ENCODE measurements around the gene MDFI.
A peak's percentile ranks its signal among the peaks of the same experiment; 100 is the strongest.

Gene MDFI

GRCh38 chr6:41699063-41699462 is 60.8 kb downstream of the MDFI start:
- Histone ChIP-seq H3K36me3 (peaks cover 38% of the 10 kb centered on the region), H3K4me3 (0 out of 2 replicates have a peak overlapping the region, but pooled peaks have one; percentile 3), H3K27ac (peak overlapping the region; percentile 77), H3K27me3 (no peaks in the 10 kb centered on the region), H3K9me3 (no peaks in the 10 kb centered on the region), H3K4me1 (peaks cover 91% of the 10 kb centered on the region), H3K9ac (peak overlapping the region; percentile 60; the same call in 1 of the 2 replicates), H3K4me2 (peak overlapping the region; percentile 100), H4K20me1 (peaks cover 28% of the 10 kb centered on the region)
- no peak for TF ChIP-seq Cebpa-rat (IDR thresholded peaks at IDR 0.05)

GRCh38 chr6:41700463-41701347 is 62.4 kb downstream of the MDFI start:
- Histone ChIP-seq H3K4me3 (peak overlapping the region; percentile 49), H3K4me2 (peak overlapping the region; percentile 100), H3K36me3 (peaks cover 38% of the 10 kb centered on the region), H3K9me3 (no peaks in the 10 kb centered on the region), H3K4me1 (peaks cover 91% of the 10 kb centered on the region), H3K27me3 (no peaks in the 10 kb centered on the region), H4K20me1 (peaks cover 12% of the 10 kb centered on the region; the same call in 1 of the 2 replicates), H3K9ac (peak overlapping the region; percentile 77), H3K27ac (peak overlapping the region; percentile 97)
- TF ChIP-seq Cebpa-rat (IDR thresholded peaks at IDR 0.05), result no peak

GRCh38 chr6:41702089-41702745 is 63.9 kb downstream of the MDFI start:
- H3K9me3 ChIP-seq, result no peaks in the 10 kb centered on the region
- H3K4me2 ChIP-seq, result peak overlapping the region; percentile 100
- peak overlapping the region; percentile 97 for H3K27ac ChIP-seq
- no peak for TF ChIP-seq Cebpa-rat (IDR thresholded peaks at IDR 0.05)
- H4K20me1 ChIP-seq, result peaks cover 7% of the 10 kb centered on the region; the same call in 1 of the 2 replicates
- peak overlapping the region; percentile 94; the same call in 1 of the 2 replicates for H3K9ac ChIP-seq
- peaks cover 95% of the 10 kb centered on the region for H3K4me1 ChIP-seq
- H3K27me3 ChIP-seq, result no peaks in the 10 kb centered on the region
- peaks cover 26% of the 10 kb centered on the region for H3K36me3 ChIP-seq
- no peak overlapping the region for H3K4me3 ChIP-seq

- Histone ChIP-seq H3K9me3 (no peaks in the 10 kb centered on the region), H4K20me1 (peaks cover 7% of the 10 kb centered on the region; the same call in 1 of the 2 replicates), H3K9ac (peak overlapping the region; percentile 94), H3K27ac (peak overlapping the region; percentile 97), H3K36me3 (peaks cover 25% of the 10 kb centered on the region), H3K4me3 (peak overlapping the region; percentile 68; the same call in 1 of the 2 replicates), H3K27me3 (no peaks in the 10 kb centered on the region), H3K4me2 (peak overlapping the region; percentile 100), H3K4me1 (peaks cover 96% of the 10 kb centered on the region)
- no peak for TF ChIP-seq Cebpa-rat (IDR thresholded peaks at IDR 0.05)
These were observed 64.7 kb downstream of the MDFI start for GRCh38 chr6:41702771-41703494.

Data from BLaER1 (cell line).